ENCODE measurements around the gene GSTO1.

The GSTO1 gene

DNA sequence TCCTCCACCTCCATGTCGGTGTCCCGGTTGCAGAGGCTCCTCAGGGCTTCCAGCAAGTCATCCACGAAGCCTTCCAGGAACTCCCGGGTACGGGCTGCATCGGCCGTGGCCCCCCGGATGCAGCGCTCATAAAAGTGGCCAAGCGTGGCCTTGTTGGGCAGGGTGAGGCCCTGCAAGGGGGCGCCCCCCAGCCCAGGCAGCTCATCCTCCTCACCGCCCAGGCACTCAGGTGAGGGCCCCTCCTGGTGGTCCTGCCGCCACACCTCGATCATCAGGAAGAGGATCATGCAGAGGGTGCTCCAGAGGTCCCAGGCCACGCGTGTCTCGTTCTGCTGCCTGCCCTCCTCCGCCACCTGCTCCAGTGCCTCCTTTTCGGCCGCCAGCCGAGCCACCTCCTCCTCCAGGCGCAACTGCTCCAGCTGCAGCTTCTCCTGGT is 60.8 kb downstream of the GSTO1 start:
- Mint-ChIP-seq H3K4me3 (no peak overlapping the region), H3K9me3 (no peaks in the 10 kb centered on the region), H3K27ac (no peak overlapping the region), H3K27me3 (no peaks in the 10 kb centered on the region), H3K36me3 (ENCODE audit: low read depth) (peaks cover 78% of the 10 kb centered on the region), H3K4me1 (ENCODE audit: low read depth) (peaks cover 54% of the 10 kb centered on the region)
- no peak for DNase-seq

DNA sequence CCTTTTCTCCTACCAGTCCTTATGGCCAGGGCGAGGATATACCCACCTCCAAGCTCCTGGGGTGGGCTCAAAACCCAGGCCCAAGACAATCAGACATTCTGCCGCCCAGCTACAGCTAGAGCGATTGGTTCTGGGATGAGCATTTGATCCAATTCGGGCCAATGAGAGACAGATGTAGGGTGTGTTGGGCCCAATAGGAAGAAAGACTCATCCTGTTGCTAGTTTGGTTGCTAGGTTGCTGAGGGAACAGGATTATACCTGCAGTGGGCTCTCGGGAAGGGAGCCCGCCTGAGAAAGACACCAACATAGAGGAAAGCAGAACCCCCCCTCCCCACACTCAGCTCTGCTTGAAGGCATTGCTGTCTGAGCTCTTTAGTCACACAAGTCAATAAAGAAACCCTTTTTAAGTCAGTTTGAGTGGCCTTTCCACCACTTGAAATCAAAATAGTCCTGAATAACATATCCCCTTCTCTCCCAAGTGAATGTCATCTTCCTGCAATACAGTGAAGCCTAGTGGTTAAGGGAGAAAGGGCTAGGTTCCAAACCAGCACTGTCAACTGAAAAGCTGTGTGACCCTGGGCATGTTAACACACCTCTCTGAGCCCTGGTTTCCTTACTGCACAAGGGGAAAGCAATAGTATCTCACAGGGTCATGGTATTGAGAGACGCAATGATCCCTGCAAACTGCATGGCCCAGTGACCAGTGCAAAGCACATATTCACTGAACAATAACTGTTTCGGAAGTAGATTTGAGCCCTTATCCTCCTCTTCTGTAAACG is 61.8 kb downstream of the GSTO1 start:
- Mint-ChIP-seq H3K27me3 (no peaks in the 10 kb centered on the region), H3K4me3 (no peak overlapping the region), H3K36me3 (ENCODE audit: low read depth) (peaks cover 71% of the 10 kb centered on the region), H3K27ac (no peak overlapping the region), H3K4me1 (ENCODE audit: low read depth) (peaks cover 54% of the 10 kb centered on the region), H3K9me3 (no peaks in the 10 kb centered on the region)
- DNase-seq, result no peak

All from activated T-cell treated with anti-CD3 and anti-CD28 coated beads, Interleukin-2, amount 50 U/mL, for 24 hours (primary cell).